Measurements from ENCODE around the gene DNAJC16.

DNA sequence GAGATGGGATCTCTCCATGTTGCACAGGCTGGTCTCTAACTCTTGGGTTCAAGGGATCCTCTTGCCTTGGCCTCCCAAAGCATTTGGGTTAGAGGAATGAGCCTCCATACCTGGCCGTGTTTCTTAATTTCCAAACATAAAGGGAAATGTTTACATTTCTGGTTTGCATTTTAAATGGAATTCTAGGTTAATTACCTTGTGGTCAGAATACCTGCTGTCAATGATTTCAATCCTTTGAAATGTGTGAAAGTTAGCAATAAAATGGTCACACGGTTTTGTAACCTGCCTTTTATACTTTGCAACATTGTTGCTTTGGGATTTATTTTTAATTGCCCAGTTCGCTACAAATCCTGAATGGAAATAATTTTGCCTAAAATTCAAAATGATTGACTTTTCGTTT is 31.9 kb downstream of the DNAJC16 start:
- TF ChIP-seq, protein P1, sequence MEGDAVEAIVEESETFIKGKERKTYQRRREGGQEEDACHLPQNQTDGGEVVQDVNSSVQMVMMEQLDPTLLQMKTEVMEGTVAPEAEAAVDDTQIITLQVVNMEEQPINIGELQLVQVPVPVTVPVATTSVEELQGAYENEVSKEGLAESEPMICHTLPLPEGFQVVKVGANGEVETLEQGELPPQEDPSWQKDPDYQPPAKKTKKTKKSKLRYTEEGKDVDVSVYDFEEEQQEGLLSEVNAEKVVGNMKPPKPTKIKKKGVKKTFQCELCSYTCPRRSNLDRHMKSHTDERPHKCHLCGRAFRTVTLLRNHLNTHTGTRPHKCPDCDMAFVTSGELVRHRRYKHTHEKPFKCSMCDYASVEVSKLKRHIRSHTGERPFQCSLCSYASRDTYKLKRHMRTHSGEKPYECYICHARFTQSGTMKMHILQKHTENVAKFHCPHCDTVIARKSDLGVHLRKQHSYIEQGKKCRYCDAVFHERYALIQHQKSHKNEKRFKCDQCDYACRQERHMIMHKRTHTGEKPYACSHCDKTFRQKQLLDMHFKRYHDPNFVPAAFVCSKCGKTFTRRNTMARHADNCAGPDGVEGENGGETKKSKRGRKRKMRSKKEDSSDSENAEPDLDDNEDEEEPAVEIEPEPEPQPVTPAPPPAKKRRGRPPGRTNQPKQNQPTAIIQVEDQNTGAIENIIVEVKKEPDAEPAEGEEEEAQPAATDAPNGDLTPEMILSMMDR (IDR thresholded peaks at IDR 0.05), result no peak
- TF ChIP-seq EZH2 (IDR thresholded peaks at IDR 0.05) (no peak), EZH2phosphoT487 (IDR thresholded peaks at IDR 0.05) (no peak)

Data from neural progenitor cell (in vitro differentiated cells).